A549 (cell line): Measurements from ENCODE around the gene PLCD3. TPM values are rescaled to one million over a fixed set of nuclear protein-coding genes. Genes with fewer than 3 reads are reported as not detected.

Source experiments
- ATAC-seq, 2 experiments: fragments of 200-7000 bp in 1 of 2; fragments of >200 bp in 1 of 2; cut with Nextera tagmentation in 1 of 2; cut with Tn5 transposase in 1 of 2; 3 replicates each; pipeline versions ENCODE4 v1.8.0 to v1.9.1; 2018 to 2020; ENCODE audit warnings: mild to moderate bottlenecking in 1 of 2, moderate library complexity in 1 of 2
- CTCF ChIA-PET: fragments of 300-600 bp; sonication (Branson Sonifier 250); formaldehyde crosslinking; extraction: SDS; loops from one replicate; lab custom pipeline; 2021; ENCODE audit warnings: antibody characterized with exemption, inconsistent platforms; lab: Yijun Ruan, JAX
- POLR2A ChIA-PET: fragments of 350-600 bp; formaldehyde crosslinking; extraction: SDS; loops from one replicate; lab custom pipeline; 2021; ENCODE audit warnings: antibody characterized with exemption, inconsistent platforms; lab: Yijun Ruan, JAX
- DNase-seq, 2 experiments: peaks; one replicate each; pipeline versions ENCODE4 v3.0.0 to v3.0.0-alpha.2; 2011 to 2016; ENCODE audit warnings: low read depth in 1 of 2, low spot score in 1 of 2
- FAIRE-seq: peaks from 2 replicates; lab custom pipeline; 2011; peaks lifted over from hg19 to GRCh38; lab: Jason Lieb, UNC
- H3K27ac ChIP-seq, 2 experiments: fragments of >200 bp; sonication (Bioruptor Twin); formaldehyde crosslinking; 3 replicates each; pipeline ENCODE4 v1.5.1; 2016 to 2017
- H3K4me1 ChIP-seq: fragments of >200 bp; sonication (Bioruptor Twin); formaldehyde crosslinking; 3 replicates; pipeline ENCODE4 v1.6.1; 2016
- H3K4me2 ChIP-seq: fragments of >200 bp; sonication (Bioruptor Twin); formaldehyde crosslinking; 3 replicates; pipeline ENCODE4 v1.6.1; 2016
- H3K4me3 ChIP-seq: fragments of >200 bp; sonication (Bioruptor Twin); formaldehyde crosslinking; 3 replicates; pipeline ENCODE4 v1.5.1; 2016
- H3K9me3 ChIP-seq: fragments of >200 bp; sonication (Bioruptor Twin); formaldehyde crosslinking; 3 replicates; pipeline ENCODE4 v1.6.1; 2016
- CBX2 ChIP-seq: fragments of 200-600 bp; sonication (generic); IDR thresholded peaks from 2 replicates; pipeline ENCODE4 v1.6.1; 2016; ENCODE audit warnings: low read depth, mild to moderate bottlenecking, borderline replicate concordance
- CEBPB ChIP-seq, 2 experiments: fragments of >200 bp in 1 of 2; sonication (Bioruptor Twin) in 1 of 2; formaldehyde crosslinking in 1 of 2; IDR thresholded peaks; 2 replicates each; pipeline ENCODE4 v1.6.1; 2012 to 2016
- CHD2 ChIP-seq: fragments of 150-350 bp; IDR thresholded peaks from 2 replicates; pipeline ENCODE4 v1.6.1; 2014; ENCODE audit warnings: low read length; ENCODE audit not compliant: partially characterized antibody
- CHD4 ChIP-seq: fragments of 200-600 bp; sonication (generic); IDR thresholded peaks from 2 replicates; pipeline ENCODE4 v1.6.1; 2016; ENCODE audit warnings: antibody characterized with exemption, mild to moderate bottlenecking, borderline replicate concordance
- CTCF ChIP-seq: fragments of >200 bp; sonication (Bioruptor Twin); formaldehyde crosslinking; IDR thresholded peaks from 3 replicates; pipeline ENCODE4 v1.5.1; 2016
- ESRRA ChIP-seq: fragments of 150-350 bp; IDR thresholded peaks from 2 replicates; pipeline ENCODE4 v1.6.1; 2014; ENCODE audit warnings: mild to moderate bottlenecking, low read length, borderline replicate concordance
- FOXS1 ChIP-seq: fragments of 250-450 bp; sonication (Bioruptor Pico); IDR thresholded peaks from 2 replicates; pipeline ENCODE4 v1.5.0; 2020; ENCODE audit warnings: mild to moderate bottlenecking, moderate library complexity
- GATA3 ChIP-seq: IDR thresholded peaks from 2 replicates; pipeline ENCODE4 v1.6.1; 2012; ENCODE audit warnings: borderline replicate concordance
- HEYL ChIP-seq: fragments of 250-450 bp; sonication (Bioruptor Pico); IDR thresholded peaks from 2 replicates; pipeline ENCODE4 v1.8.0; 2021; ENCODE audit warnings: mild to moderate bottlenecking, moderate library complexity
- HOXA7 ChIP-seq: fragments of 250-450 bp; sonication (Bioruptor Pico); IDR thresholded peaks from 2 replicates; pipeline ENCODE4 v1.5.0; 2020; ENCODE audit warnings: mild to moderate bottlenecking, moderate library complexity
- HOXB5 ChIP-seq: fragments of 250-450 bp; sonication (Bioruptor Pico); IDR thresholded peaks from 2 replicates; pipeline ENCODE4 v1.5.0; 2020; ENCODE audit warnings: mild to moderate bottlenecking, moderate library complexity
- JUNB ChIP-seq: fragments of >200 bp; sonication (Bioruptor Twin); formaldehyde crosslinking; IDR thresholded peaks from 2 replicates; pipeline ENCODE4 v1.6.1; 2016
- MAFK ChIP-seq: fragments of 450-650 bp; IDR thresholded peaks from 2 replicates; pipeline ENCODE4 v1.6.1; 2014; ENCODE audit not compliant: partially characterized antibody
- MAX ChIP-seq: IDR thresholded peaks from 2 replicates; pipeline ENCODE4 v1.6.1; 2012
- MAZ ChIP-seq: fragments of 150-350 bp; IDR thresholded peaks from 2 replicates; pipeline ENCODE4 v1.6.1; 2014; ENCODE audit warnings: antibody characterized with exemption, low read depth, low read length, borderline replicate concordance
- PHF8 ChIP-seq: fragments of 200-600 bp; sonication (generic); IDR thresholded peaks from 2 replicates; pipeline ENCODE4 v1.6.1; 2016; ENCODE audit warnings: low read depth, mild to moderate bottlenecking, antibody characterized with exemption, moderate library complexity, borderline replicate concordance
- POLR2A ChIP-seq: IDR thresholded peaks from 2 replicates; pipeline ENCODE4 v1.6.1; 2012; ENCODE audit warnings: mild to moderate bottlenecking, low read length
- RAD21 ChIP-seq, 2 experiments: fragments of >200 bp in 1 of 2; sonication (Bioruptor Twin) in 1 of 2; formaldehyde crosslinking in 1 of 2; IDR thresholded peaks in 1 of 2; conservative IDR thresholded peaks in 1 of 2; 2 replicates in 1 of 2; 3 replicates in 1 of 2; pipeline ENCODE4 v1.6.1; 2012 to 2018; ENCODE audit warnings: inconsistent platforms in 1 of 2
- RNF2 ChIP-seq: fragments of 200-600 bp; sonication (generic); IDR thresholded peaks from 2 replicates; pipeline ENCODE4 v1.6.1; 2016; ENCODE audit warnings: low read depth, mild to moderate bottlenecking, antibody characterized with exemption, moderate library complexity, borderline replicate concordance
- SMC3 ChIP-seq: fragments of >200 bp; sonication (Bioruptor Twin); formaldehyde crosslinking; IDR thresholded peaks from 3 replicates; pipeline ENCODE4 v1.6.1; 2018; ENCODE audit warnings: inconsistent platforms
- ZNF302 ChIP-seq: fragments of 250-450 bp; sonication (Bioruptor Pico); IDR thresholded peaks from 2 replicates; pipeline ENCODE4 v1.9.0; 2021; ENCODE audit warnings: inconsistent platforms, mild to moderate bottlenecking, moderate library complexity
- WGBS: methylation state at CpG from one replicate; pipeline ENCODE4 v1.1.6; 2017; ENCODE audit errors: missing lambda C conversion rate; 5-methylcytosine and 5-hydroxymethylcytosine counted together
- polyA plus RNA-seq, 4 experiments: library from polyadenylated mRNA; depleted of rRNA in 3 of 4; stranded (reverse); fragments of >200 nt; fragmentation: RNase III in 1 of 4; extraction: RNeasy Plus Mini Kit Qiagen cat#74134 plus additional on column Dnase treatment in 1 of 4; gene quantifications; 2 replicates in 3 of 4; 3 replicates in 1 of 4; pipeline ENCODE4 v1.2.3, GENCODE V29; 2011 to 2017
- TF ChIP-seq, protein P1 (sequence below): IDR thresholded peaks from 2 replicates; pipeline ENCODE4 v1.6.1; 2012
- TF ChIP-seq, protein P2 (sequence below): fragments of 250-450 bp; sonication (Bioruptor Pico); IDR thresholded peaks from 2 replicates; pipeline ENCODE4 v1.5.0; 2021; ENCODE audit warnings: mild to moderate bottlenecking, moderate library complexity, borderline replicate concordance
- TF ChIP-seq, protein P3 (sequence below): fragments of 150-350 bp; IDR thresholded peaks from 2 replicates; pipeline ENCODE4 v1.6.1; 2014; ENCODE audit warnings: low read depth, mild to moderate bottlenecking, low read length
- TF ChIP-seq, protein P4 (sequence below): fragments of >200 bp; sonication (Bioruptor Twin); formaldehyde crosslinking; IDR thresholded peaks from 3 replicates; pipeline ENCODE4 v1.6.1; 2016

The PLCD3 gene
- polyA plus RNA-seq, 2 of the 4 experiments (the other 2 are of a cell fraction), result 56.6 to 105 TPM

GRCh38 chr17:45149669-45150664 lies 17.7 kb upstream of the PLCD3 start (continued):
- TF ChIP-seq, protein P1, sequence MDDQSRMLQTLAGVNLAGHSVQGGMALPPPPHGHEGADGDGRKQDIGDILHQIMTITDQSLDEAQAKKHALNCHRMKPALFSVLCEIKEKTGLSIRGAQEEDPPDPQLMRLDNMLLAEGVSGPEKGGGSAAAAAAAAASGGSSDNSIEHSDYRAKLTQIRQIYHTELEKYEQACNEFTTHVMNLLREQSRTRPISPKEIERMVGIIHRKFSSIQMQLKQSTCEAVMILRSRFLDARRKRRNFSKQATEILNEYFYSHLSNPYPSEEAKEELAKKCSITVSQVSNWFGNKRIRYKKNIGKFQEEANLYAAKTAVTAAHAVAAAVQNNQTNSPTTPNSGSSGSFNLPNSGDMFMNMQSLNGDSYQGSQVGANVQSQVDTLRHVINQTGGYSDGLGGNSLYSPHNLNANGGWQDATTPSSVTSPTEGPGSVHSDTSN, result peak; percentile 43; the same call in 1 of the 2 replicates

GRCh38 chr17:45149037-45149668 lies 16.8 kb upstream of the PLCD3 start:
- Histone ChIP-seq H3K9me3 (no peaks in the 10 kb centered on the region), H3K4me3 (peak overlapping the region; percentile 74), H3K4me2 (peak overlapping the region; percentile 73), H3K27ac (peak overlapping the region; percentile 92 to 94), H3K4me1 (peaks cover 27% of the 10 kb centered on the region)
- ChIA-PET CTCF (interaction anchor here (0.6 to 43.5 kb wide), 30 partner anchors 16 to 1697 kb away, joined by 3 to 2147 read pairs (median 5); partner anchors contain the start of genes ACBD4, FMNL1, HEXIM2 and PLCD3), POLR2A (interaction anchor here (0.6 to 7.5 kb wide), 47 partner anchors 8 to 374 kb away, joined by 3 to 404 read pairs (median 9); partner anchors contain the start of genes ACBD4, FMNL1, HEXIM2 and MAP3K14)
- DNase-seq, result peak; percentile 90 to 93
- 2% methylated on average over 31 of the region's 32 CpGs for WGBS
- ATAC-seq, result peak; percentile 57 to 70
- FAIRE-seq, result no peak
- TF ChIP-seq JUNB (no peak), CTCF (peak; percentile 91), PHF8 (peak; percentile 38; the same call in 1 of the 2 replicates), MAZ (peak; percentile 95), CBX2 (no peak), CHD2 (peak; percentile 54), MAFK (no peak), ZNF302 (CRISPR knock-in tag) (no peak), HOXB5 (no peak), GATA3 (0 out of 2 replicates have a peak, but pooled peaks have one; percentile 14), RAD21 (conservative IDR thresholded peaks at IDR 0.05 in 1 of 2, IDR thresholded peaks at IDR 0.05 in 1 of 2) (peak; percentile 80 to 86), HEYL (CRISPR knock-in tag) (no peak), RNF2 (no peak; the same call in 1 of the 2 replicates), POLR2A (peak; percentile 53), CHD4 (no peak), FOXS1 (CRISPR knock-in tag) (no peak), HOXA7 (CRISPR knock-in tag) (0 out of 2 replicates have a peak, but pooled peaks have one; percentile 51), SMC3 (peak; percentile 90), ESRRA (no peak), MAX (no peak; the same call in 1 of the 2 replicates), CEBPB (IDR thresholded peaks at IDR 0.05) (no peak)
- TF ChIP-seq, protein P2, sequence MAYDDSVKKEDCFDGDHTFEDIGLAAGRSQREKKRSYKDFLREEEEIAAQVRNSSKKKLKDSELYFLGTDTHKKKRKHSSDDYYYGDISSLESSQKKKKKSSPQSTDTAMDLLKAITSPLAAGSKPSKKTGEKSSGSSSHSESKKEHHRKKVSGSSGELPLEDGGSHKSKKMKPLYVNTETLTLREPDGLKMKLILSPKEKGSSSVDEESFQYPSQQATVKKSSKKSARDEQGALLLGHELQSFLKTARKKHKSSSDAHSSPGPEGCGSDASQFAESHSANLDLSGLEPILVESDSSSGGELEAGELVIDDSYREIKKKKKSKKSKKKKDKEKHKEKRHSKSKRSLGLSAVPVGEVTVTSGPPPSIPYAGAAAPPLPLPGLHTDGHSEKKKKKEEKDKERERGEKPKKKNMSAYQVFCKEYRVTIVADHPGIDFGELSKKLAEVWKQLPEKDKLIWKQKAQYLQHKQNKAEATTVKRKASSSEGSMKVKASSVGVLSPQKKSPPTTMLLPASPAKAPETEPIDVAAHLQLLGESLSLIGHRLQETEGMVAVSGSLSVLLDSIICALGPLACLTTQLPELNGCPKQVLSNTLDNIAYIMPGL (CRISPR knock-in tag), result no peak; the same call in 1 of the 2 replicates
- TF ChIP-seq, protein P1, result peak; percentile 34; the same call in 1 of the 2 replicates
- TF ChIP-seq, protein P3, sequence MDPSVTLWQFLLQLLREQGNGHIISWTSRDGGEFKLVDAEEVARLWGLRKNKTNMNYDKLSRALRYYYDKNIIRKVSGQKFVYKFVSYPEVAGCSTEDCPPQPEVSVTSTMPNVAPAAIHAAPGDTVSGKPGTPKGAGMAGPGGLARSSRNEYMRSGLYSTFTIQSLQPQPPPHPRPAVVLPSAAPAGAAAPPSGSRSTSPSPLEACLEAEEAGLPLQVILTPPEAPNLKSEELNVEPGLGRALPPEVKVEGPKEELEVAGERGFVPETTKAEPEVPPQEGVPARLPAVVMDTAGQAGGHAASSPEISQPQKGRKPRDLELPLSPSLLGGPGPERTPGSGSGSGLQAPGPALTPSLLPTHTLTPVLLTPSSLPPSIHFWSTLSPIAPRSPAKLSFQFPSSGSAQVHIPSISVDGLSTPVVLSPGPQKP, result no peak
- TF ChIP-seq, protein P4, sequence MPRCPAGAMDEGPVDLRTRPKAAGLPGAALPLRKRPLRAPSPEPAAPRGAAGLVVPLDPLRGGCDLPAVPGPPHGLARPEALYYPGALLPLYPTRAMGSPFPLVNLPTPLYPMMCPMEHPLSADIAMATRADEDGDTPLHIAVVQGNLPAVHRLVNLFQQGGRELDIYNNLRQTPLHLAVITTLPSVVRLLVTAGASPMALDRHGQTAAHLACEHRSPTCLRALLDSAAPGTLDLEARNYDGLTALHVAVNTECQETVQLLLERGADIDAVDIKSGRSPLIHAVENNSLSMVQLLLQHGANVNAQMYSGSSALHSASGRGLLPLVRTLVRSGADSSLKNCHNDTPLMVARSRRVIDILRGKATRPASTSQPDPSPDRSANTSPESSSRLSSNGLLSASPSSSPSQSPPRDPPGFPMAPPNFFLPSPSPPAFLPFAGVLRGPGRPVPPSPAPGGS, result peak; percentile 42; the same call in 1 of the 3 replicates
